Small intestine (tissue), 7 donors: ENCODE measurements around the gene SHD. TPM values are rescaled to one million over a fixed set of nuclear protein-coding genes. Genes with fewer than 3 reads are reported as not detected.
A peak's percentile ranks its signal among the peaks of the same experiment; 100 is the strongest.
"Not testable (repeated sequence)": the region's sequence is repeated elsewhere in the genome, so short reads cannot be mapped to it uniquely, and the experiment has no call there.

Experiments used
- DNase-seq, 2 donors: peaks; one replicate each; pipeline versions ENCODE4 v3.0.0 to v3.0.0-alpha.2; 2013
- FAIRE-seq: peaks from 2 replicates; lab custom pipeline; 2012; peaks lifted over from hg19 to GRCh38; lab: Jason Lieb, UNC
- H3K27ac ChIP-seq, 3 donors: one replicate each; pipeline ENCODE4 v1.5.1; 2013; ENCODE audit warnings: low read length in 2 of 3, mild to moderate bottlenecking in 2 of 3, control low read depth in 1 of 3, inconsistent platforms in 1 of 3, low read depth in 1 of 3, moderate library complexity in 1 of 3
- H3K27me3 ChIP-seq, 3 donors: one replicate each; pipeline ENCODE4 v1.6.1; 2013; ENCODE audit warnings: low read length in 3 of 3, inconsistent platforms in 1 of 3; ENCODE audit not compliant: control insufficient read depth in 3 of 3, insufficient read depth in 3 of 3
- H3K36me3 ChIP-seq, 3 donors: one replicate each; pipeline ENCODE4 v1.6.1; 2013; ENCODE audit warnings: low read length in 3 of 3, inconsistent platforms in 1 of 3, low read depth in 1 of 3, mild to moderate bottlenecking in 1 of 3, moderate library complexity in 1 of 3; ENCODE audit not compliant: control insufficient read depth in 3 of 3, insufficient read depth in 2 of 3
- H3K4me1 ChIP-seq, 3 donors: one replicate each; pipeline ENCODE4 v1.6.1; 2013; ENCODE audit warnings: low read length in 2 of 3, inconsistent platforms in 1 of 3, low read depth in 1 of 3, mild to moderate bottlenecking in 1 of 3, moderate library complexity in 1 of 3; ENCODE audit not compliant: control insufficient read depth in 3 of 3, insufficient read depth in 2 of 3
- H3K4me3 ChIP-seq, 3 donors: one replicate each; pipeline ENCODE4 v1.5.1; 2013; ENCODE audit warnings: low read length in 3 of 3, control low read depth in 1 of 3, inconsistent platforms in 1 of 3, low read depth in 1 of 3, mild to moderate bottlenecking in 1 of 3, moderate library complexity in 1 of 3
- H3K9me3 ChIP-seq, 2 donors: one replicate each; pipeline ENCODE4 v1.6.1; 2013; ENCODE audit warnings: low read depth in 1 of 2, low read length in 1 of 2; ENCODE audit not compliant: control insufficient read depth in 2 of 2, insufficient read depth in 1 of 2
- WGBS, 3 donors: extraction: QIAGEN DNeasy Blood & Tissue Kit; methylation state at CpG; one replicate each; pipeline ENCODE4 v1.1.7; 2013; 5-methylcytosine and 5-hydroxymethylcytosine counted together
- polyA plus RNA-seq, 4 donors: library from polyadenylated mRNA; stranded (reverse) in 3 of 4; unstranded in 1 of 4; fragments of 200-250 nt in 3 of 4; fragments of 120-200 nt in 1 of 4; gene quantifications; one replicate each; pipeline versions ENCODE4 v1.2.1 to v1.2.3, GENCODE V29; 2013
- donor health status: healthy with polysubstance abuse.
- donor health status: control.
- donor health status: control.
- donor health status: Bipolar disorder and iron deficiency.
- donor health status: healthy.

SHD gene
- polyA plus RNA-seq, 4 donors, result 4.7 to 25.7 (median 10.6) TPM

DNA sequence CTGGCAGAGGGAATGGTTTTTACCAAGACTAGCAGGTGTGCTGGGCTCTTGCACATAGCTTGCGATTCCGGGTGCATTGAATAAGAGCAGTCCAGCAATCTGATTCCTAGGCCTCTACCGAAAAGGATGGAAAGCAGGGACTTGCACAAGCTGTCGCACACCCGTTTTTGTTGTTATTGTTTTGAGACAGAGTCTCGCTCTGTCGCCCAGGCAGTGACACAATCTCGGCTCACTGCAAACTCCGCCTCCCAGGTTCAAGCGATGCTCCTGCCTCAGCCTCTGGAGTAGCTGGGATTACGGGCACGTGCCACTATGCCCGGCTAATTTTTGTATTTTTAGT is 44.2 kb upstream of the SHD start:
- no peaks in the 10 kb centered on the region for H3K4me1 ChIP-seq
- no peaks in the 10 kb centered on the region for H3K9me3 ChIP-seq
- FAIRE-seq, result no peak
- H3K36me3 ChIP-seq, result no peaks in the 10 kb centered on the region
- 68 to 79% (median 73%) methylated on average over 13 of the region's 13 CpGs for WGBS, 3 donors
- H3K27ac ChIP-seq, result no peak overlapping the region
- no peak overlapping the region for H3K4me3 ChIP-seq
- H3K27me3 ChIP-seq, result peaks cover 0 to 11% (median 0%) of the 10 kb centered on the region in 3 donors
- no peak for DNase-seq

DNA sequence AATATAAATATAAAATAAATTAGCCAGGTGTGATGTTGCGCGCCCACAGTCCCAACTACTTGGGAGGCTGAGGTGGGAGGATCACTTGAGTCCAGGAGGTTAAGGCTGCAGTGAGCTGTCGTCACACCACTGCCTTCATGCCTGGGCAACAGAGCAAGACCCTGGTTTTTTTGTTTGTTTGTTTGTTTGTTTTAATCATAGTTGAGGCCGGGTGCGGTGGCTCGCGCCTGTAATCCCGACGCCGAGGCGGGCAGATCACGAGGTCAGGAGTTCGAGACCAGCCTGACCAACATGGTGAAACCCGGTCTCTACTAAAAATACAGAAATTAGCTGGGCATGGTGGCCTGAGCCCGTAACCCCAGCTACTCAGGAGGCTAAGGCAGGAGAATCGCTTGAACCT is 41.6 kb upstream of the SHD start:
- not testable (repeated sequence) for FAIRE-seq, DNase-seq, H3K9me3 ChIP-seq, H3K36me3 ChIP-seq, H3K4me1 ChIP-seq, H3K27ac ChIP-seq, H3K4me3 ChIP-seq
- peaks cover 0 to 11% (median 0%) of the 10 kb centered on the region in 3 donors for H3K27me3 ChIP-seq
- 88 to 92% (median 91%) methylated on average over 16 of the region's 16 CpGs for WGBS, 3 donors

DNA sequence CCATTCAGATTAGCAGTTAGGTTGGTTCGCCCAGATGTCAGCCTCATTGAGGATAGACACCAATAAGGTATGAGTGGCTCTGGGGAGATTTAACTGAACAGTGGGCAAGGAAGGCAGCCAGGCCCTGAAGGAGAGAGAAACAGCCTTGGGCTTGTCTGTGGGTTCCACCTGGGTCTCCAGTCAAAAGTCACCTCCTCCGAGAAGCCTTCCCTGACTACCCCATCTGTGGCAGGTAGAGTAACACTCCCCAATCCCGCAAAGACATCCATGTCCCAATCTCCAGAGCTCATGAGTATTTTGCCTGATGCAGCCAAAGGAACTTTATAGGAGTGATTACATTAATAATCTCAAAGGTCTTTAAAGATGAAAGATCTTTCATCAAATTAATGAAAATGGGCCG is 40.2 kb upstream of the SHD start:
- DNase-seq, result no peak
- Histone ChIP-seq H3K27ac (no peak overlapping the region), H3K9me3 (peaks cover 0 to 6% of the 10 kb centered on the region in 2 donors), H3K4me1 (no peaks in the 10 kb centered on the region), H3K27me3 (peaks cover 0 to 11% (median 0%) of the 10 kb centered on the region in 3 donors), H3K36me3 (no peaks in the 10 kb centered on the region), H3K4me3 (no peak overlapping the region)
- WGBS, 3 donors, result 65 to 83% (median 77%) methylated on average over 4 of the region's 4 CpGs
- no peak for FAIRE-seq

DNA sequence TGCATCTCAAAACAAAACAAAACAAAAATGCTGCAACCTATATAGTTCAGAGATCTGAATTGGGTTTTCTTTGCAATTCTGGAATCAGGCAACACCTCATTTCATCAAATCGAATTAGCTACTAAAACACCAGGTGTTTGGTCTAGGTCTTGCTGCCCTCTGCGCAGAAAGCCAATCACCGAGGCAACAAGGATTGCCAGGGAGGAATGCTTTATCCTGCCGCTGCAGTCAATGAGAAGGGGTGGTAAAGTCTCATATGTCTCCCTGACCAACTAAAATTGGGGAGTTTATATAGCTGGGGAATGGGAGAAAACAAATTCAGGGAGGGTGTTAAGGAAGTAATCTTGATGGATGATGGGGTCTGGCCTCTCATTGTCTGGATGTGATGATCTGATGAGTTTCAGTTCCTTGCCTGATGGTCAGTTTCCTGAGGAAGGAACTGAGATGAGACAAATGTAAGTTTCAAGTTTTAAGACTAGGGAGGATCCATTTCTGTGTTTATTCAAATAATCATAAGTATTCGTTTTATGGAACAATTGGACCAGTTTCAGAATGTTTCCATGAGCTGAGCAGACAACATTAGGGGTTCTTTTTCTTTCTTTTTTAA is 37.1 kb upstream of the SHD start:
- Histone ChIP-seq H3K27me3 (no peaks in the 10 kb centered on the region), H3K4me3 (no peak overlapping the region), H3K9me3 (peaks cover 0 to 6% of the 10 kb centered on the region in 2 donors), H3K36me3 (no peaks in the 10 kb centered on the region), H3K27ac (no peak overlapping the region), H3K4me1 (peaks cover 0 to 4% (median 0%) of the 10 kb centered on the region in 3 donors)
- WGBS, 3 donors, result 73 to 86% (median 82%) methylated on average over 5 of the region's 5 CpGs
- FAIRE-seq, result no peak
- no peak for DNase-seq

DNA sequence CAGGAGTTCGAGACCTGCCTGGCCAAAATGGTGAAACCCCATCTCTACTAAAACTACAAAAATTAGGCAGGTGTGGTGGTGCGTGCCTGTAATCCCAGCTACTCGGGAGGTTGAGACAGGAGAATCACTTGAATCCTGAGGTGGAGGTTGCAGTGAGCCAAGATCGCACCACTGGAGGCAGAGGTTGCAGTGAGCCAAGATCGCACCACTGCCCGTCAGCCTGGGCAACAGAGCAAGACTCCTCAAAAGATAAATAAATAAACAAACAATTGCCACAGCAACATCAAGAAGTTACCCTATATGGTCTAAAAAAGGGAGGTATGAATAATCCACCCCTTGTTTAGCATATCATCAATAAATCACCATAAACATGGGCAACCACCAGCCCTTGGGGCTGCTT is 33.1 kb upstream of the SHD start:
- not testable (repeated sequence) for DNase-seq, H3K4me1 ChIP-seq, H3K9me3 ChIP-seq, FAIRE-seq, H3K27ac ChIP-seq, H3K4me3 ChIP-seq, H3K27me3 ChIP-seq
- 96 to 100% (median 99%) methylated on average over 6 of the region's 6 CpGs for WGBS, 3 donors
- H3K36me3 ChIP-seq, result peaks cover 1 to 28% (median 4%) of the 10 kb centered on the region in 3 donors

DNA sequence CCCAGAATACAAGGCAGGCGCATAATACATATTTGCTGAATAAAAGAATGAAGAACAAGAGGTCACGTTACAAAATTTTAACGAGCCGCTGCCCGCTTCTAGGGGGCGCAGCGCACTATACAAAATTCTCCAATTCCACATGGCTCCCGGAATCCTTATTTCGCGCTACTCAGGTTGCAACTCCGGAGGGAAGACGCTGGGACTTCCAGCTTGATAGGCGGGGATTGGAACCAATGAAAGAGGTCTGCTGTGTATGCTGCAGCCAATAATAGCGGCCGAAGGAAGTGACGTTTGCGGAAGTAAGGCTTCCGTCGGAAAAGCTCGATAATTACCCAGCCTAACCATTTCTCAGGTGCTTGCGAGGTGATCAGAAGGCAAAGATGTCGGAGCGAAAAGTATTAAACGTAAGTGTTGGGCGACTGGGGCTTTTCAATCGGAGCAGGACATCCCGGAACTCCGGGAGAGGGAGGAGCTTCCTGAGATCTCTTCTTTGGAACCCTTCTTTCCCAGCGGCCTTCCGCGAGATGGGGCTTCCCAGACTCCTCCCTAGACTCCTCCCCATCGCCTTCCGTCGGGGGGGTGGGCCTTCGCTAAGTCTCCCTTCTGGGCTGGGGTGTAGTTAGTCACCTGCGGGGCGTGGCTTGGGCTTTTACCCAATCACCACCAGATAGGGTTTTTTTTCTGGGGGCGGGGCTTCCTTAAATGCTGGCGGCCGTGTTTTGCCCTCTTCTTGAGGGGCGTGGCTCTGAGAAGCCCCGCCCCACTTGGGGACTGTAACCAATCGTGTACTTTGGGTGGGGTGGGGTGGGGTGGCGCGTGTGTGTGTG is 32.1 kb upstream of the SHD start, which contains the start of gene YJU2:
YJU2 (plus strand) TSS at position 314 of the 827 bp plus-strand sequence; CDS start at position 381, 67 bp downstream.
- H3K27me3 ChIP-seq, result no peaks in the 10 kb centered on the region
- H3K36me3 ChIP-seq, result peaks cover 6 to 38% (median 7%) of the 10 kb centered on the region in 3 donors
- DNase-seq, result peak; percentile 100
- peaks cover 0 to under 1% of the 10 kb centered on the region in 2 donors for H3K9me3 ChIP-seq
- H3K4me3 ChIP-seq, result peak within 1 kb of the TSS; percentile 51 to 71 (median 61)
- peaks cover 0 to 7% (median 0%) of the 10 kb centered on the region in 3 donors for H3K4me1 ChIP-seq
- FAIRE-seq, result no peak
- 0 to 1% (median 1%) methylated on average over 41 to 45 of the region's 45 CpGs for WGBS, 3 donors
- peak within 1 kb of the TSS; percentile 95 to 99 (median 95) for H3K27ac ChIP-seq

DNA sequence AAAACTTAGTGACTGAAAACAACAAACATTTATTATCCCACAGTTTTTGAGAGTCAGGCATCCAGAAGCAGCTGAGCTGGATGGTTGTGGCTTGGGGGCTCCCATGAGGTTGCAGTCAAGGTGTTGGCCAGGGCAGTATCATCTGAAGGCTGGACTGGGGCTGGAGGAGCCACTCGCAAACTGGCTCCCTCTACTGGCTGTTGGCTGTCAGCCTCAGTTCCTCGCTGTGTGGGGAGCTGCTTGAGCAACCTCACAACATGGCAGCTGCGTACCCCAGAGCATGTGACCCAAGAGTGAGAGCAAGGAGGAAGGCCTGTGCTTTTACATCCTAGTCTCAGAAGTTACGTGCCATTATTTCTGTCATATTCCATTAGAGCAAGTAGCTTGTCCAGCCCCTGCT is 22.5 kb upstream of the SHD start:
- WGBS, 3 donors, result 97 to 99% (median 97%) methylated on average over 4 of the region's 4 CpGs
- no peak overlapping the region for H3K27ac ChIP-seq
- DNase-seq (no peak), FAIRE-seq (no peak)
- H3K4me3 ChIP-seq, result no peak overlapping the region
- H3K36me3 ChIP-seq, result peaks cover 29 to 88% (median 40%) of the 10 kb centered on the region in 3 donors
- H3K27me3 ChIP-seq, result no peaks in the 10 kb centered on the region
- H3K9me3 ChIP-seq, result peaks cover 0 to 29% of the 10 kb centered on the region in 2 donors
- no peaks in the 10 kb centered on the region for H3K4me1 ChIP-seq

DNA sequence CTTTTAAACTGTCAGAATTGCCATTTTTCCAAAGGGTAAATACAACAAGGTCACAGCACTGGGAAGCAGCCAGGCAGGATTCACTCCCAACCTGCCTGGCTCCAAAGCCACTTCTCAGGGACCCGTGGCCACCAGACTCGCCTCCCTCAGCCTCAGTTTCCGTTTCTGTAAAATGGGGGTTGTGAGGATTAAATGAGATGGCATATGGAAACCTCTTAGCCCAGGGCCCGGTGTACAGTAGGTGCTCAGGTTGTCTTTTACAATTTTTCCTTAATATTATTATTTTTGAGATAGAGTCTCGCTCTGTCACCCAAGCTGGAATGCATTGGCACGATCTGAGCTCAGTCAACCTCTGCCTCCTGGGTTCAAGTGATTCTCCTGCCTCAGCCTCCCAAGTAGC is 22.0 kb upstream of the SHD start:
- H3K4me3 ChIP-seq, result no peak overlapping the region
- 89 to 96% (median 89%) methylated on average over 6 of the region's 6 CpGs for WGBS, 3 donors
- H3K27ac ChIP-seq, result no peak overlapping the region
- FAIRE-seq (no peak), DNase-seq (no peak)
- no peaks in the 10 kb centered on the region for H3K4me1 ChIP-seq
- H3K36me3 ChIP-seq, result peaks cover 29 to 88% (median 40%) of the 10 kb centered on the region in 3 donors
- H3K27me3 ChIP-seq, result no peaks in the 10 kb centered on the region
- H3K9me3 ChIP-seq, result peaks cover 0 to 29% of the 10 kb centered on the region in 2 donors
